Dendritic cell treated with granulocyte-macrophage colony-stimulating factor and Interleukin-4, amounts not matched to agents 40 ng/mL and 50 ng/mL, for 4 days (primary cell): ENCODE results near the gene RBMY1D.
"Not testable (repeated sequence)": the region's sequence is repeated elsewhere in the genome, so short reads cannot be mapped to it uniquely, and the experiment has no call there.

Source experiments
- H3K27ac Mint-ChIP-seq: one replicate; pipeline ENCODE4 v1.8.0; 2022; ENCODE audit warnings: mild to moderate bottlenecking, mixed read lengths
- H3K27me3 Mint-ChIP-seq: one replicate; pipeline ENCODE4 v1.8.0; 2022; ENCODE audit warnings: mild to moderate bottlenecking, mixed read lengths
- H3K36me3 Mint-ChIP-seq: one replicate; pipeline ENCODE4 v1.8.0; 2022; ENCODE audit warnings: low read depth, mixed read lengths
- H3K4me1 Mint-ChIP-seq: one replicate; pipeline ENCODE4 v1.8.0; 2022; ENCODE audit warnings: low read depth, mixed read lengths
- H3K4me3 Mint-ChIP-seq: one replicate; pipeline ENCODE4 v1.8.0; 2022; ENCODE audit warnings: mild to moderate bottlenecking, moderate library complexity, mixed read lengths
- H3K9me3 Mint-ChIP-seq: one replicate; pipeline ENCODE4 v1.8.0; 2022; ENCODE audit warnings: mixed read lengths
- intact Hi-C: fragments of 100-400 bp; cut with micrococcal nuclease; formaldehyde crosslinking; loops from one replicate; pipeline ENCODE4 v1.15.0; 2022

RBMY1D gene

GRCh38 chrY:21894426-21894825, at the start of gene RBMY1D:
TSS of gene RBMY1D (minus strand) at chrY:21894526. CDS start at chrY:21892513, 2,013 bp downstream.
- H3K4me1 Mint-ChIP-seq, intact Hi-C loops, H3K27ac Mint-ChIP-seq, H3K4me3 Mint-ChIP-seq, H3K9me3 Mint-ChIP-seq, H3K27me3 Mint-ChIP-seq, H3K36me3 Mint-ChIP-seq: not testable (repeated sequence)

GRCh38 chrY:21917932-21918331, 23.6 kb upstream of the RBMY1D start, which contains the start of gene RBMY1E:
TSS of gene RBMY1E (minus strand) at chrY:21918032. CDS start at chrY:21916054, 1,978 bp downstream.
- H3K9me3 Mint-ChIP-seq, H3K4me1 Mint-ChIP-seq, intact Hi-C loops, H3K27ac Mint-ChIP-seq, H3K27me3 Mint-ChIP-seq, H3K4me3 Mint-ChIP-seq, H3K36me3 Mint-ChIP-seq: not testable (repeated sequence)

- H3K36me3 Mint-ChIP-seq, H3K9me3 Mint-ChIP-seq, H3K27me3 Mint-ChIP-seq, H3K4me3 Mint-ChIP-seq, H3K4me1 Mint-ChIP-seq, intact Hi-C loops, H3K27ac Mint-ChIP-seq: not testable (repeated sequence)
These were observed 24.8 kb downstream of the RBMY1D start for GRCh38 chrY:21869407-21870076.

GRCh38 chrY:21845481-21845880, 48.8 kb downstream of the RBMY1D start:
- H3K27ac Mint-ChIP-seq, result no peak overlapping the region
- no peaks in the 10 kb centered on the region for H3K27me3 Mint-ChIP-seq
- intact Hi-C loops, result no loop called here
- H3K36me3 Mint-ChIP-seq, result no peaks in the 10 kb centered on the region
- H3K9me3 Mint-ChIP-seq, result peaks cover 3% of the 10 kb centered on the region
- no peaks in the 10 kb centered on the region for H3K4me1 Mint-ChIP-seq
- H3K4me3 Mint-ChIP-seq, result no peak overlapping the region

- no peak overlapping the region for H3K27ac Mint-ChIP-seq
- no peaks in the 10 kb centered on the region for H3K4me1 Mint-ChIP-seq
- no peaks in the 10 kb centered on the region for H3K36me3 Mint-ChIP-seq
- intact Hi-C loops, result no loop called here
- H3K4me3 Mint-ChIP-seq, result no peak overlapping the region
- no peaks in the 10 kb centered on the region for H3K9me3 Mint-ChIP-seq
- no peaks in the 10 kb centered on the region for H3K27me3 Mint-ChIP-seq
These were observed 52.2 kb downstream of the RBMY1D start for GRCh38 chrY:21842090-21842489.

- no peaks in the 10 kb centered on the region for H3K9me3 Mint-ChIP-seq
- intact Hi-C loops, result no loop called here
- no peaks in the 10 kb centered on the region for H3K4me1 Mint-ChIP-seq
- H3K27ac Mint-ChIP-seq, result no peak overlapping the region
- no peaks in the 10 kb centered on the region for H3K27me3 Mint-ChIP-seq
- no peaks in the 10 kb centered on the region for H3K36me3 Mint-ChIP-seq
- no peak overlapping the region for H3K4me3 Mint-ChIP-seq
These were observed 54.8 kb downstream of the RBMY1D start for GRCh38 chrY:21839489-21839888.

- intact Hi-C loops, result no loop called here
- Mint-ChIP-seq H3K4me1 (no peaks in the 10 kb centered on the region), H3K27ac (no peak overlapping the region), H3K9me3 (no peaks in the 10 kb centered on the region), H3K27me3 (no peaks in the 10 kb centered on the region), H3K4me3 (no peak overlapping the region), H3K36me3 (no peaks in the 10 kb centered on the region)
These were observed 58.0 kb downstream of the RBMY1D start for GRCh38 chrY:21836343-21836742.

GRCh38 chrY:21835052-21835451, 59.3 kb downstream of the RBMY1D start:
- Mint-ChIP-seq H3K4me3 (no peak overlapping the region), H3K36me3 (no peaks in the 10 kb centered on the region), H3K4me1 (no peaks in the 10 kb centered on the region), H3K27me3 (no peaks in the 10 kb centered on the region), H3K27ac (no peak overlapping the region), H3K9me3 (no peaks in the 10 kb centered on the region)
- intact Hi-C loops, result no loop called here
